Kidney (tissue), 14 donors: ENCODE results near the gene INSYN2B. TPM values are rescaled to one million over a fixed set of nuclear protein-coding genes. Genes with fewer than 3 reads are reported as not detected.

Experiments
- DNase-seq, 5 donors: peaks; one replicate each; pipeline ENCODE4 v3.0.0-alpha.2; 2013 to 2020
- FAIRE-seq: peaks from 2 replicates; lab custom pipeline; 2012; peaks lifted over from hg19 to GRCh38; lab: Jason Lieb, UNC
- H3K27ac ChIP-seq, 2 donors: one replicate each; pipeline ENCODE4 v1.7.0; 2013; ENCODE audit warnings: low read depth in 2 of 2, low read length in 2 of 2, inconsistent platforms in 1 of 2
- H3K27me3 ChIP-seq: one replicate; pipeline ENCODE4 v1.7.1; 2013; ENCODE audit warnings: low read length, inconsistent platforms; ENCODE audit not compliant: control insufficient read depth, insufficient read depth
- H3K36me3 ChIP-seq, 3 donors: one replicate each; pipeline versions ENCODE4 v1.7.0 to v1.7.1; 2013; ENCODE audit warnings: low read length in 3 of 3, control low read depth in 1 of 3, inconsistent platforms in 1 of 3; ENCODE audit not compliant: insufficient read depth in 3 of 3, control insufficient read depth in 2 of 3
- H3K4me1 ChIP-seq, 3 donors: one replicate each; pipeline versions ENCODE4 v1.7.0 to v1.7.1; 2013; ENCODE audit warnings: low read length in 3 of 3, inconsistent platforms in 1 of 3, low read depth in 1 of 3; ENCODE audit not compliant: control insufficient read depth in 2 of 3, insufficient read depth in 2 of 3
- H3K4me3 ChIP-seq, 3 donors: one replicate each; pipeline versions ENCODE4 v1.7.0 to v1.8.1; 2013; ENCODE audit warnings: low read length in 3 of 3, control low read depth in 1 of 3, inconsistent platforms in 1 of 3
- H3K9ac ChIP-seq, 3 donors: one replicate each; pipeline versions ENCODE4 v1.7.0 to v1.7.1; 2013; ENCODE audit warnings: low read length in 3 of 3, control low read depth in 1 of 3, inconsistent platforms in 1 of 3
- H3K9me3 ChIP-seq, 3 donors: one replicate each; pipeline versions ENCODE4 v1.7.0 to v1.7.1; 2013; ENCODE audit warnings: low read length in 3 of 3, control low read depth in 1 of 3, inconsistent platforms in 1 of 3; ENCODE audit not compliant: control insufficient read depth in 2 of 3, insufficient read depth in 1 of 3
- intact Hi-C: fragments of 100-400 bp; cut with DNase I; formaldehyde crosslinking; loops from one replicate; pipeline ENCODE4 v1.11.1; 2022
- polyA plus RNA-seq: library from polyadenylated mRNA; stranded (reverse); fragments of 350-450 nt; fragmentation: Illumina TruSeq; extraction: RNeasy Lipid Tissue Mini Kit (QIAGEN cat#74804); gene quantifications from one replicate; pipeline ENCODE4 v1.2.3, GENCODE V29; 2014; ENCODE audit warnings: low read depth, low replicate concordance; ENCODE audit not compliant: insufficient read depth
- total RNA-seq: library from RNA; stranded (reverse); fragmentation: NEBNext Ultra II Directional; extraction: Animal tissue kit (Norgen Biotek cat#: 25700); gene quantifications from one replicate; pipeline ENCODE4 v1.2.1, GENCODE V29; 2021
- TF ChIP-seq, protein P1 (sequence below): IDR thresholded peaks from 3 replicates; pipeline ENCODE4 v1.5.1; 2012; ENCODE audit warnings: mild to moderate bottlenecking, moderate library complexity, borderline replicate concordance; ENCODE audit not compliant: insufficient read depth; ENCODE audit errors: extremely low read depth
- donor health status: control.
- donor health status: control.
- donor health status: control.
- donor health status: control.
- donor health status: control.
- donor health status: DM: yes; HTN: yes; CAD: no.
- donor health status: Normal renal cell carcinoma (clear cell type).

The INSYN2B gene
- total and polyA plus RNA-seq, 2 donors from 2014 or later, result 0.28 TPM; not detected in 1

DNA sequence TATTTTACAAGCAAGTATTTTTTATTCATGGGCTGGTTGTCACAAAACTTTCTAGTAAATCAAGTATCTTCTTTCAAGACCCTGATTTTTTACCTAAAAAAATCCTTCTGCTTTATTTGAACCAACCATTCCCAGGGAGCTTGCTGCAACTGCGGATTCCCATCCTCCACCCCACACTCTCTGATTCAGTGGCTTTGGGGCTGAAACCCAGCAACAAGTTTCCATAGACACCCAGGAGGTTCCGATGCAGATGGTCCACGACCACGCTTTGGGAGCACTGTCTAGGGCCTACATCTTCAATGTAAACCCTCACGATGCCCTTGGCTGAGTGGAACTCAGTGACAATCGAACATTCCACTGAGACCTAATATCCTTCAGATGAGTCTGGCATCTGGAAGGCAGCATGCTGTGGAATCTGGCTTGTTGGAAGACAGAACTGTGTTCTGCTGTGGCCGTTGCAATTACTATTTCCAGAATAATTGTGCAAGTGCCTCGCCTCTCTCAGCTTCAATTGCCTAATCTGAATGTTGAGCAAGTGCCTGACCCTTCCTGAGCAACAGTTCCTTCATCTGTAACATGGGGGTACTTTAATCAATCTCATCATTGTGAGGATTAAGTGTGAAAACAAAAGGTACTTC lies 105.1 kb downstream of the INSYN2B start:
- intact Hi-C loops, result no loop called here
- no peak overlapping the region for H3K27ac ChIP-seq
- DNase-seq (no peak), FAIRE-seq (no peak)
- H3K9ac ChIP-seq, result no peak overlapping the region
- no peak overlapping the region for H3K4me3 ChIP-seq
- H3K9me3 ChIP-seq, result no peaks in the 10 kb centered on the region
- H3K27me3 ChIP-seq, result peaks cover 2% of the 10 kb centered on the region
- no peaks in the 10 kb centered on the region for H3K4me1 ChIP-seq
- TF ChIP-seq, protein P1, sequence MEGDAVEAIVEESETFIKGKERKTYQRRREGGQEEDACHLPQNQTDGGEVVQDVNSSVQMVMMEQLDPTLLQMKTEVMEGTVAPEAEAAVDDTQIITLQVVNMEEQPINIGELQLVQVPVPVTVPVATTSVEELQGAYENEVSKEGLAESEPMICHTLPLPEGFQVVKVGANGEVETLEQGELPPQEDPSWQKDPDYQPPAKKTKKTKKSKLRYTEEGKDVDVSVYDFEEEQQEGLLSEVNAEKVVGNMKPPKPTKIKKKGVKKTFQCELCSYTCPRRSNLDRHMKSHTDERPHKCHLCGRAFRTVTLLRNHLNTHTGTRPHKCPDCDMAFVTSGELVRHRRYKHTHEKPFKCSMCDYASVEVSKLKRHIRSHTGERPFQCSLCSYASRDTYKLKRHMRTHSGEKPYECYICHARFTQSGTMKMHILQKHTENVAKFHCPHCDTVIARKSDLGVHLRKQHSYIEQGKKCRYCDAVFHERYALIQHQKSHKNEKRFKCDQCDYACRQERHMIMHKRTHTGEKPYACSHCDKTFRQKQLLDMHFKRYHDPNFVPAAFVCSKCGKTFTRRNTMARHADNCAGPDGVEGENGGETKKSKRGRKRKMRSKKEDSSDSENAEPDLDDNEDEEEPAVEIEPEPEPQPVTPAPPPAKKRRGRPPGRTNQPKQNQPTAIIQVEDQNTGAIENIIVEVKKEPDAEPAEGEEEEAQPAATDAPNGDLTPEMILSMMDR, result no peak
- H3K36me3 ChIP-seq, result no peaks in the 10 kb centered on the region

DNA sequence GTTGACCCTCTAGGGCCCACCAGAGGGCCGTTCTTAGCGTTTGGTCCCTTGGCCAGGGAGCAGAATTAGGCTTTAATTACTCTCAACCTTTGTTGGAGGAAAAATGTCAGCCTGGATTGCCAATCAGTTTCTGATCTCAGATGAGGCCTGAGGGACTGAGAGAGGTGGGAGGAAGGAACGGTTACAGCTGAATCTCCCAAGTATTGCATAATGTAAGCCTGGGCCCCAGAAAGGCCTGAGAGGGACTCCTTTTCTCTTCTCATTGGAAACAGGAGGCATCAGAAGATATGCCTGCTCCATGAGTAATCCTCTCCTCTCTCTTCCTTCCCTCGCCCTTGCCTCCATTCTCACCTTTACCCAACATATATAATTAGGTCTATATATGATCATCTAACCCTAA lies 105.7 kb downstream of the INSYN2B start:
- FAIRE-seq, result no peak
- H3K9me3 ChIP-seq, result no peaks in the 10 kb centered on the region
- DNase-seq, result no peak
- intact Hi-C loops, result no loop called here
- no peak overlapping the region for H3K9ac ChIP-seq
- no peak overlapping the region for H3K4me3 ChIP-seq
- TF ChIP-seq, protein P1, result no peak
- H3K4me1 ChIP-seq, result no peaks in the 10 kb centered on the region
- no peaks in the 10 kb centered on the region for H3K36me3 ChIP-seq
- peaks cover 2% of the 10 kb centered on the region for H3K27me3 ChIP-seq
- no peak overlapping the region for H3K27ac ChIP-seq

DNA sequence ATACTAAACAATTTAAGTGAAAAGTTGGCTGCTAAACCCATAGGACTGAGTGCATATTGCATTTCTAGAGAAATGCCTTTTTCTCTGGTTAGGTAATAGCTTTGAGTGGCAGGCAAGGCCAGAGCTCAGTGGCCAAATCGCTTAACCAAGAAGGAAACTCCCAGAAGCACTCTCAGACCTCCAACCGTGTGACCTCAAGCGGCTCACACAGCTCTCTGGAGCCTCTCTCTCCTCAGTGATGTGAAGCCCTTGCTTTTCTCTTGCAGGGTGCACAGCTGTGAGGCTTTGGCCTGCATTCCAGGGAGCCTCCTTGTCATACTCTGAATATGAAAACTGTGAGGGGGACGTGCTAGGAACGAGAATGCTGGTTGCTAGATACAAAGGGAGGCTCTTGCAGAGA lies 106.7 kb downstream of the INSYN2B start:
- no peaks in the 10 kb centered on the region for H3K9me3 ChIP-seq
- H3K36me3 ChIP-seq, result no peaks in the 10 kb centered on the region
- H3K4me1 ChIP-seq, result no peaks in the 10 kb centered on the region
- TF ChIP-seq, protein P1, result no peak
- H3K4me3 ChIP-seq, result no peak overlapping the region
- H3K27me3 ChIP-seq, result peaks cover under 1% of the 10 kb centered on the region
- DNase-seq, result peak in 3 of 5 donors; percentile 33 to 68 (median 34)
- FAIRE-seq, result no peak
- H3K27ac ChIP-seq, result no peak overlapping the region
- intact Hi-C loops, result no loop called here
- H3K9ac ChIP-seq, result no peak overlapping the region
